T follicular helper cell (primary cell): ENCODE data around the gene GPR156.
"Not testable (repeated sequence)": the region's sequence is repeated elsewhere in the genome, so short reads cannot be mapped to it uniquely, and the experiment has no call there.

Experiments
- DNase-seq: peaks from one replicate; pipeline ENCODE4 v3.0.0-alpha.2; 2020; ENCODE audit warnings: low read depth

Gene GPR156

DNA sequence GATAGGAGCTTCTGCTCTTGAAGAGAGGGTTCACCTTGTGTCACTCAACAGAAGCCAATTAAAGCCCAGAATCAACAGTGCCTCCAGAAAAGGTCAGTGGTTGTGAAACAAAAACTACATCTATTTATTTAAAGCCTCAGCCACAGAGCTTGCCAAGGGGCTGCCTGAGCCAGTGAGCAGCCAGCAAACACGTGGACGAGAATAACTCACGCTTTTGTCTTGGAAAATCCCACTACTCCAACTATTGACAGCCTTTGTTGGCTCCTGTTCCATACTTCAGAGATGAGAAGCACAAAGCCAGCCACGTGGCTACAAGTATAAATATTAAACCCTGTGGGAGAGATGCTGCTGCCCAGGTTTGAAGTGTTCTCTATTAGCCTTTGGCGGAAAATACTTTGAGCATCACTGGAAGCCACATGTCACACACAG, 10.3 kb downstream of the GPR156 start:
- DNase-seq = no peak

DNA sequence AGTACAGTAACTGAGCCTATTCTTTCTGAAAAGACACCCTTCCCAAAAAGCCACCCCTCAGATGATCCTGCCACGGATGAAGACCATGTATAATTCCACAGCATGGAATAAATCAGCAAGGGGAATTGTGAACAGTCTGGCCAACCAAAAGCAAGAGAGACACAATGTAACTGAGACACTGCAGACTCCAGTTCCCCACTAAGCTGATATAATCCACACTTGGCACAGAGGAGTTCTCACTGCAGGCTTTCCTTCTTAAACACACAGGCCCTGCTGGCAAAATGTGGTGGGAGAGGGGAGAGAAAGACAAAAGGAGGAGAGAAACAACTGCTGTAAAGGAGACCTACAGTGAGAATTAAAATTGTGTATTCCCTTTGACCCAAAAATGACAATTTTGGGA, 12.7 kb downstream of the GPR156 start:
- no peak for DNase-seq

DNA sequence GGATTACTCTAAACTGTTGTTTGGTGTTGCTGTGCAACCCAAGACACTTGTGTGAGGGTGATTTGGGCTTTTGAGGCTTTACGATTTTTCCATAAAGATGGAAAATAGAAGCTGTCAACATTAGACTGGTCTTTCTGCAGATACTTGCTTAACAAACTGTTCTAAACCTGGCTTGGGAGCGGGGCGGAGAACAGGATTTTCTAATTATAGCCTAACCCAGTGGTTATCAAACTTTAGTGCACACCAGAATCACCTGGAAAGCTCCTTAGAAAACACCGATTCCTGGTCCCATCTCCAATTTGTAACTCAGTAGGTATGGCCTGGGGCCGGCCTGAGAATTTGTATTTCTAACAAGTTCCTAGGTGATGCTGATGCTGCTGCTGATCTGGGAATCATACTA, 19.0 kb downstream of the GPR156 start:
- DNase-seq = no peak

DNA sequence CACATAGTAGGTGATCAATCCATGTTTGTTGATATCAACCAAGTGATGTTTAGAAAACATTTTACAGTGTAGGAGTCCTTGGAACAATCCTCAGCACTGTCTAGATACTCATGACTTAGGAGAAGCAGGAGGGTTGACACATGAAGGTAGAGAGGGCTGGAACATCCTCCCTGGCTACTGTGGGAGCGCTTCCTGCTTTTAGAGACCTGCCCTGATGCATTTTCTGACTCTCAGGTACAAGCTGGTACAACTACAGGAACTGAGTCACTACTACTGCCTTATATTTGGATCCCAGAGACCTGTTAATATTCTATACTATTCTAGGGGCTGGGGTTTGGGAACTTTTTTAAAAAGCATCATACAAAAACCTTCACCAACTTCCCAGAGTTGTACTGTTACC, 20.1 kb downstream of the GPR156 start:
- DNase-seq = no peak

DNA sequence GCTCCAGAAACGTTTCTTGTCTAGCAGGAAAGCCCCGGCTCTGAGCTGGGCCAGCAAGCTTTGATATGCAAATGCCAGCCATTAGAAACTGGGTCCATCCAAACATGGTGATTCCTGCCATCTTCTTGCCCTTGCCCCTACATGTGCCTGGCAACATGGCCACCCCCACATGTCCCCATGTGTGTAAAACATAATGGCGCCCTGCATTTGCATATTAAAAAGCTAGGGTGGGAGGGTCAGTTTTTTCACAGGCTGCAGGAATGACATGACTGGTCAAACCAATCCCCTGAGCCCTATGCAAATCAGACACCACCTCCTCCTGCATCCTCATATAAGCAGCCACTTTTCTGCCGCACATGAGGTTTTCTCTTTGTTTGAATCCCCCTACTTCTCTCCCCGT, 21.2 kb downstream of the GPR156 start:
- no peak for DNase-seq

DNA sequence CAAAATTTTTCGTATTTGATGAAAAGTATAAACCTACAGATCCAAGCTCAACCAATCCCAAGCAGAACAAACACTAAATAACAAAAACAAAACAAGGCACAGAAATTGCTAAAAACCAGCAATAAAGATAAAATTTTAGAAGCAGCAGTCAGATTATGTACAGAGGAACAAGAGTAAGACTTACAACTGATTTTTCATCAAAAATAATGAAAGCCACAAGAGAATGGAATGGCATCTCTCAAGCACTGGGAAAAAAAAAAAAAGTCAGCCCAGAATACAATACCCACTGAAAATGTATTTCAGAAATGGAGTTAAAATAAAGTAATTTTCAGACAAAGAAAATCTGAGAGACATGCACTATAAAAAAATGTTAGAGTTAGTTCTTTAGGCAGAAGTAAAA, 27.0 kb downstream of the GPR156 start:
- no peak for DNase-seq

DNA sequence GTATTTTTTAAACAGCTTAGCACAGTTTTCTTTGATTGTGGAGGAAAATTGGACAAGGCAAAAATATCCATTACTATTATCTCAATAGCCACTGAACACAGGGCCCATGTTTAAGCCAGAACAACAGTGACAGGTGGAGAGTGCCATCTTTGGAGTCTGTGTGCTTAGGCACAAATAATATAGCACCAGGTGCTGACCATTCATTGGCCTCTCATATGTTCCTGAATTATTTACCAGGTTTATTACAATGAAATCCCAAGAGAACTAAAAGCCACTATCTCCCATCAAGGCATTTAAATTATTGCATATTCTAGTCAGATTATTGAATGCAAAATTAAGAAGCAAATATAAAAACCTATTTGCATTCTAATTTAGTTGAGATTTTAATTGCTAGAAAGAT, 39.6 kb downstream of the GPR156 start:
- no peak for DNase-seq

DNA sequence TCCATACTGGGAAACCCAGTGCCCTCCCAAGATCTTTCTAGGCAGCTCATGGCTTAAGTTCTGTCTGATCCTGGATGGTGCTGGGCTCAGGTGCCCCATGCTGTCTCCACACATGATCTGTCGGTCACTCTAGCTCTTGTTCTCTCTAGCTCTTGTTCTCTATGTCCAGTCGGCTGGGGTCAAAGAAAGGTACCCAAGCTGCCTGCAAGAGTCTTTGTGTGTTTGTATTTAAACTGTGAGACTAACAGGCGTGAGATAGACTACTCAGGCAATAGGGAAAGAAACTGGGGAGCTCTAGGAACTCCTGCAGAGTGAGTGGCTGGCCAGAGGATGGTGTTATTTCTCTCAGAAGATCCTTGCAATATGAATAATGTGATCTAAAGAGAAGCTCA, 40.2 kb downstream of the GPR156 start:
- DNase-seq = no peak

DNA sequence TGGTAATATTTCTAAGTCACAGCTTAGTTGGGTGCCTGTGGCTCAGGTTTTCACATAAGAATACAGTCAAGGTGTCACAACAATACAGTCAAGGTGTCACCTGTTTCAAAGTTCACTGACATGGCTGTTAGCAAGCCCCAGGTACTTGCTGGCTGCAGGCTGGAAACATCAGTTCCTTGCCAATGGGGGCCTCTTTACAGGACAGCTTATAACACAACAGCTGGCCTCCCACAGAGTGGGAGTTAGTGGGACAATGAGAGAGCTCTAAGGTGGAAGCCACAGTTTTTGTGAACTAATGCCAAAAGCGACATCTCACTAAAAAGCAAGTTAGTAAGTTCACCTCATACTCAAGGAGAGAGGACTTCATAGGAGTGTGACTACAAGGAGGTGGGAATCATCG, 45.4 kb downstream of the GPR156 start:
- DNase-seq = no peak

DNA sequence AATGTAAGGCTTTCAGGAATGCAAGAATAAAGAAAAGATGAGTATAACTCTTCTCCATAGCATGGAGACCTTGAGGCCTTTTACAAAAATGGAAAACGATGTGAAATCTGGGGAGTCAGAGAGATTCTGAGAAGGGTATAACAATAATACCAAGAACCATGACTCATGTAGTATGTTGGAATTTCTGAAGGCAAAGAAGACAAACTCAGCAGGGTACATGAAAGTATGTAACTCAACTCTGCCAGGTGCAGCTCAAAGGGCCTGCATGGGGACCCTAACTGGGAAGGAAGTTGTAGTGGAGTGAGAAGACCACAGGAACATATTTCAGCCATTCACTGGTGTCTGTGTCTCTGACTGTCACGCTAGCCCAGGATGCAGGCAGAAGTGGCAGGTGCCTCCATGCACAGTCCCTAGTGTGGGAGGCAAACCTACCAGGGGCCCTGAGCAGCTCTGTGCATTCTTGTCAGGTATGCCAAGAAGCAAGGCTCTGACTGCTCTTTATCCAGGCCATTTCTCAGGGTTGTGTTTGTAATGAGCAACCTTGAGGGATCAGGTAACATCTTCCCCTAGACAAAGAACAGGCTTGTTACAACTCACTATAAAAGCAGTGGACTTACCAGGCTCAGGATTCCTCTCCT, 57.2 kb downstream of the GPR156 start:
- DNase-seq = no peak

DNA sequence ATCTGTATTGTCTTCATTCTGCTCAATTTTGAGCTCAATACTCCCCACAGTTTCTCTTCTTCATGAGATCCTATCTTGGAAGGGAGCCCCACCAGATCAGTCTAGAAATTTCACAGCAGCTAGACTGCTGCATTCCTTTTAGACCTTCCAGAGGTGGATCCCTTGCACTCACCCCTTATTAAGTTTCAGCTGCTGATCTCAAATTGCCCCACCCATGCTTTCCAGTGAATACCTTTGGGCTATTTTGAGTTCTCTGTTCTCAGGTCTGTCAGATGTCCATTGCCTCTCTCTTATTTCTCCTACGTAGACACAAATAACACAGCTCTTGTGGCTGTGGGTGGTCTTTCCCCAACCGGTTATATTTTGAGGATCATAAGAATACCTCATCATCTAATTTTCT, 60.8 kb downstream of the GPR156 start:
- DNase-seq = no peak

DNA sequence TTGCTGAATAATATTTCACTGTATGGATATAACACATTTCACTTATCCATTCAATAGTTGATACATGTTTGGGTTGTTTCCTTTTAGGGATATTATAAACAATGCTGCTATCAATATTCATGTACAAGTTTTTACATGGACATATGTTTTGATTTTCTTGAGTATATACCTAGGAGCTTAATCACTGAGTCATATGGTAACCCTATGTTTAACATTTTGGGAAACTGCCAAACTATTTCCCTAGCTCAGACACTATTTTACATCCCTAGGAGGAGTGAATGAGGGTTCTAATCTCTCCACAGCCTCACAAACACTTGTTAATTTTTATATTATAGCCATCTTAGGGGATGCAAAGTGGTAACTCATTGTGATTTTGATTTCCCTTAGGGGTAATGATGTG, 66.0 kb downstream of the GPR156 start:
- DNase-seq = no peak

DNA sequence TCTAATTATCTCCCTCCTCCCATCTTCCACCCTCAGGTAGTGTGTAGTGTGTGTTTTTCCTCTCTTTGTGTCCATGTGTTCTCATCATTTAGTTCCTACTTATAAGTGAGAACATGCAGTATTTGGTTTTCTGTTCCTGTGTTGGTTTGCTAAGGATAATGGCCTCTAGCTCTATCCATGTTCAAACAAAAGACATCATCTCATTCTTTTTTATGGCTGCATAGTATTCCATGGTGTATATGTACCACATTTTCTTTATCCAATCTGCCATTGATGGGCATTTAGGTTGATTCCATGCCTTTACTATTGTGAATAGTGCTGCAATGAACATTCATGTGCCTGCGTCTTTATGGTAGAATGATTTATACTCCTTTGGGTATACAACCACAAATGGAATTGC, 68.4 kb downstream of the GPR156 start:
- not testable (repeated sequence) for DNase-seq

DNA sequence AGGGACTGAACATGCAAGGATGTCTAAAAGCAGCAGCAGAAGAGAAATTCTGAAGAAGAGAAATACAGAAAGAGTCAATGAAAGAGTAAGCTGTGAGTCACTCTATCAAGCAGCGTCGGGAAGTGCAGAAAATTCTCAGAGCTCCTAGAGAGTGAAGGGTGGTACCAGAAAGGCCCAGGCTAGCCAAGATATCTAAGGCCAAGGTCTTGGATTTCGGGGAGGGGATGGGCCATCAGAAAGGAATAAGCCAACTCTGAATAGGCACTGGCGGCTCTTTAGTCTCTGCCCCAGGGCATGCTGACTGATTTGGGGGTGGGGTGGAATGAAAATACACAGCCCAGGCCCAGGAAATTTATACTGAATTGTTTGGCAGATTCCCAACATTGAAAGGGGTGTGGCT, 70.8 kb downstream of the GPR156 start:
- no peak for DNase-seq

DNA sequence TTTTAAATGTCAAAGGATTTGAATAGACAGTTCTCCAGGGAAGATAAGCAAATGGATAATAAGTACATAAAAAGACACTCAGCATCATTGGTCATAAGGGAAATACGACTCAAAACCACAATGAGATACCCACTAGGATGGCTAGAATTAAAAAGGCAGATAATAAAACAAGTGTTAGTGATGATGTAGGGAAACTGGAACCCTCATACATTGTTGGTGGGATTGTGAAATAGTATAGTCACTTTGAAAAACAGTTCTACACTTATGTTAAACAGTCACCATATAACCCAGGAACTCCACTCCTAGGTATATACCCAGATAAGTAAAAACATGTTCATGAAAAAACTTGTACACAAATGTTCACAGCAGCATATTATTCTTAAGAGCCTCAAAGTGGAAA, 72.5 kb downstream of the GPR156 start:
- no peak for DNase-seq

DNA sequence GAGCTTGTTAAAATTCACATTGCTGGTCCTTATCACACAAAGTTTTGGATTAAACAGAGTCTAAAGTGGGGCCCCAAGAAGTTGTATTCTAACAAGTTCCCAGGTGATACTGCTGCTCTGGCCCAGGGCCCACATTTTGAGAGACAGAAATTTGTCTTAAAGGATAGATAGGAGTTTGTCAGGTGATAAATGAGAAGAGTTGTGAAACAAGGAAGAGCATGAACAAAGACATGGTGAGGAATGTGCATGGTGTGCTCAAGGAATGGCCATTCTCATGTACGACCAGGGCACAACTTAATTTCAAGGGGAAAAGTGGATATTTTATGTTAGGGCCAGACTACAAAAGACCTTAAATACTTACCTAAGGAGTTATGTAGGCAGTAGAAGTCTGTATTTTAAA, 75.6 kb downstream of the GPR156 start:
- DNase-seq = no peak

DNA sequence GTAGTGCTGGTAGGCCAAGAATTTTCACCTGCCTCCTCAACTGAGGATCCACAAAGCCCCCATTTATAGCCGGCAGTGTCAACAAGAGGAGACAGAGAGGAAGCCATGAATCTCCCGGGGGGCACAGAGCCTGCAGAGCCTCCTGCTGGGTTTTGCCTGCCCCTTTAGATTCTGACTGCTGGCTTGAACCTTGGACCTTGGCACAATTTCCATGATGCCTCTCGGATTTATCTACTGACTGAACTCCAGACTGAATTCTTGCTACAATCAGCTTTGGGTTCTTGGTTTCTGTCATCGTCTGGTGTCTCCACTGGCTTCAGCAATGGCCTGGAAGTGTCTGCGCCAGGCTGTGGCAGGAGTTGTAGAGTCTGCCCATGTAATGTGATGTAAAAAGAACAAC, 80.7 kb downstream of the GPR156 start:
- no peak for DNase-seq

DNA sequence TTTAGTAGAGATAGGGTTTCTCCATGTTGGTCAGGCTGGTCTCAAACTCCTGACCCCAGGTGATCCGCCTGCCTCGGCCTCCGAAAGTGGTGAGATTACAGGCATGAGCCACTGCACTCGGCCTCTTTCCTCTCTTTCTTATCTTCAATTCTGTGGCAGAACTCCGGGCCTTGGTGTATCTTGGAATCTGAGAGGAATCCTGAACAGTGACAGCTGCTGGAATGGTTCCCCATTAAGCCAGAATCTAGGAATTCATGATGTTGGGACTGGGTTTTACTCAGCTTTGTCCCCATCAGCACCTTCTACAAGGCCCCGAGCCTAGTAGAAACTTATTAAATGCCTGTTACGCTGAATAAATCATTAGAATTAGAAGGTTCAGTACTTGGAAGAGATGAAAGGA, 81.4 kb downstream of the GPR156 start:
- no peak for DNase-seq

DNA sequence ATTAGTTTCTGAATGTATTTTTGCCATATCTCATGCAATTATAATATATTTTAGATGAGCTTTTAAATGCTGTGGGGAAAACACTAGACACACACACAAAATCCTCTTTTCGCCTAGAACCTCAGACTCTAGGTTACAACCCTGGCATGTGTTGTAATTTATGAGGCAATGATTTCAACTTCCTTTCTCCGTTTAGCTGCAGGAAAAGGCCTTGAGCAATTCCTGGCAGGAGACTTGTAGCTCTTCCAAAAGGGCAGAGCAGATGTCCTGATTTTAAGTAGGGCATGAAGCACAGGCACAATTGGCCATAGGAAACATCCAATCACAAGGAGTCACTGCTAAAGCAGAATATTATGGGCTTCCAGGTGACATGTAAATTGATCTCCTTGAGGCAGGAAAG, 82.0 kb downstream of the GPR156 start:
- DNase-seq = no peak

DNA sequence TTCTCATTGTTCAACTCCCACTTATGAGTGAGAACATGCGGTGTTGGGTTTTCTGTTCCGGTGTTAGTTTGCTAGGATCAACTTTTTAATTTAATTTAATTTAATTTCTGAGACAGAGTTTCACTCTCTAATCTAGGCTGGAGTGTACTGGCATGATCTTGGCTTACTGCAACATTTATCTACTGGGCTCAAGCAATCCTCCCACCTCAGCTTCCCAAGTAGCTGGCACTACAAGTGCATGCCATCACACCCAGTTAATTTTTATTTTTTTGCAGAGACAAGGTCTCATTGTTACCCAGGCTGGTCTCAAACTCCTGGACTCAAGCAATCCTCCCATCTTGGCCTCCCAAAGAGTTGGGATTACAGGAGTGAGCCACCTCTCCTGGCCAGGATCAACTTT, 82.7 kb downstream of the GPR156 start:
- no peak for DNase-seq

DNA sequence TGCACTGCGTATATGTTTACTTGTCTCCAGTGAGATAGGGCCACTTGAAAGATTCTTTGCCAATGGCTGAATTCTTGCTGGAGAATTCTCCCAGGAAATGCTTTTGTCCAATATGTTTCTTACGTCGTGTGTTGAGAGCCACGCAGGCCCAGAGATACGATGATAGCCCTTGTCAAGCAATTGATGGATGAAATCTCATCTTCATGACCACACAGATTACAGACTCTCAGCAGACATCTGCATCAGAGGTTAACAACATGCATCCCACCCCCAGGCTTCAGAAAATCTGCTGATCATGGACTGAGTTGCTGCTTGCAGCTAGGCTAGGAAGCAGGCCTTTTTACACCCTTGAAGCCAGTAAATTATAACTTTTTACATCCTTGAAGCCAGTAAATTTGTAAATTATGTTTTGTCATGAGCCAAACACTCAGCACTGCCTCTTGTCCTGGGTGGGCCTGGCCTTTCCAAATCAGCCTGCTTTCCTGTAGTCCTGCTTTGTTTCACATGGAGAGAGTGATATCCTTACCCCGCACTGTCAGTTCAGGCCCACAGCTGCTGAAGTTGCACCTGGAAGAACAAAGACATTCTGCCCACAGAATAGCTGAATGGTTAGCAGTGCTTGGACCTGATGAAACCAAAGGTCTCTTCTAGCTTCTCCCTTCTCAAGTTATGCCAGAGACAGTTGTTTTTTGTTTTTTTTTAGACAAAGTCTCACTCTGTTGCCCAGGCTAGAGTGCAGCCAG, 84.4 kb downstream of the GPR156 start:
- DNase-seq = no peak

DNA sequence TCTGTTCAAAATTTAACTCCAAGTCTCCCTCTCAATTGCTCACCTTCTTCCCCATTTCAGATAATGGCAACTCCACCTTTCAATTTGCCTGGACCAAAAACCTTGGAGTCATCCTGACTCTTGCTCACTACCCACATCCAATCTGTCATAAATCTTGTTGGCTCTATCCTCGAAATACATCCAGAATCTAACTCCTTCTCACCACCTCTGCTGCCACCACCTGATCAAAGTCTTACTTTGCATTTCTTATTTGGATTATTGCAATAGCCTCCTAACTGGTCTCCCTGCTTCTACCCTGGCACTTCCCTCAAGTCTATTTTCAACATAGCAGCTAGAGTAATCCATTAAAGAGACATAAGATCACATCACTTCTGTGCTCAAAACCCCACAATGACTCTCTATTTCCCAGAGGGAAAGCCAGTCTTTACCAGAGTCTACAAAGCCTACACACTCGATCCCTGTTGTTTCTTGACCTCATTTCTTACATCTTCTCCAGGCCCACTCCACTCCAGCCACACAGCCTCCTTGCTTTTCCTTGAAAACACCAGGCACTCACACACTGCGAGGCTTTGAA, 86.6 kb downstream of the GPR156 start:
- DNase-seq = no peak

DNA sequence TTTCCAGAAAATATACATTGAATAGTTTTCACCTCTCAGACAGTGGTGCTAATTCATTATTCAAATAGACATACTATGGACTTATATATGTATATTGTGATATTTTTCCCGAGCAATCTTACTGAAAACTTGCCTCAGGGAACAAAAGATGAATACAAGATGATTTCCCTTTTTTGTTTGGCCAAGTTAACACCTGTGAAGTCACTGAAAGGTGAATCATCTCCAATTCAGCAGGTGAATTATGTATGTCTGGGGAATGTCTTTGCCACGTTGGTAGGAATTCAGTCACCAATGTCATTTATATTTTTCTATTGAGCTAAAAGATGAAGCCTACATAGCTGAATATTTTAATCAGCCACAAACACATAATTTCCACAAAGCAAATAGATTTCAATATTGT, 88.2 kb downstream of the GPR156 start:
- no peak for DNase-seq

DNA sequence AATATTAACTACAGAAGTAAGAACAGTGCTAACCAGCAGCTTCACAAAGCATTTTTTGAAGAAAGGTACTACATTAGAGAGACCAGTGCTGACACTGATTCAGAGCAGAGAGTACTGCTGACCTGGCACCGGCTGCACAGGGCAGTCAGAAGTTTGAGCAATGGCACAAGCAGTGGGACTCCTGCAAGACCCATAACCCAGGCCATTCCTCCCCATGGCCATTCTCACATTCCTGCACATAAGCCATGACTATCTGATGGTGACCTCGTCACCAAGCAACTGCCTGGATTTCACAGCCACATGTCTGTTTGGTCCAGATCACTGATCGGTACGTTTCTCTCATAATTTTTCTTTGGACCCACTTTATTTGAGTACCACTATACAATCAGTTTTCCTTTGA, 88.7 kb downstream of the GPR156 start:
- no peak for DNase-seq
